ENCODE results near the gene LRG1.
"Not testable (repeated sequence)": the region's sequence is repeated elsewhere in the genome, so short reads cannot be mapped to it uniquely, and the experiment has no call there.

The LRG1 gene

GRCh38 chr19:4542896-4543841 is 3.3 kb upstream of the LRG1 start:
- DNase-seq (ENCODE audit: low read depth in 1 of 2, low spot score in 1 of 2), result peak; percentile 79
- no peak overlapping the region for H3K4me3 ChIP-seq (replicated peaks; ENCODE audit: insufficient read depth, low read length)
- peak overlapping the region; percentile 87 for H3K27ac ChIP-seq (replicated peaks)
- no peaks in the 10 kb centered on the region for H3K27me3 ChIP-seq (ENCODE audit: insufficient read depth, poor library complexity, severe bottlenecking)
- no peak for TF ChIP-seq SPI1 (IDR thresholded peaks at IDR 0.05; ENCODE audit: borderline replicate concordance, low read depth)
- no peak for TF ChIP-seq CTCF (IDR thresholded peaks at IDR 0.05; ENCODE audit: insufficient read depth, low read length)
- TF ChIP-seq, protein P1, sequence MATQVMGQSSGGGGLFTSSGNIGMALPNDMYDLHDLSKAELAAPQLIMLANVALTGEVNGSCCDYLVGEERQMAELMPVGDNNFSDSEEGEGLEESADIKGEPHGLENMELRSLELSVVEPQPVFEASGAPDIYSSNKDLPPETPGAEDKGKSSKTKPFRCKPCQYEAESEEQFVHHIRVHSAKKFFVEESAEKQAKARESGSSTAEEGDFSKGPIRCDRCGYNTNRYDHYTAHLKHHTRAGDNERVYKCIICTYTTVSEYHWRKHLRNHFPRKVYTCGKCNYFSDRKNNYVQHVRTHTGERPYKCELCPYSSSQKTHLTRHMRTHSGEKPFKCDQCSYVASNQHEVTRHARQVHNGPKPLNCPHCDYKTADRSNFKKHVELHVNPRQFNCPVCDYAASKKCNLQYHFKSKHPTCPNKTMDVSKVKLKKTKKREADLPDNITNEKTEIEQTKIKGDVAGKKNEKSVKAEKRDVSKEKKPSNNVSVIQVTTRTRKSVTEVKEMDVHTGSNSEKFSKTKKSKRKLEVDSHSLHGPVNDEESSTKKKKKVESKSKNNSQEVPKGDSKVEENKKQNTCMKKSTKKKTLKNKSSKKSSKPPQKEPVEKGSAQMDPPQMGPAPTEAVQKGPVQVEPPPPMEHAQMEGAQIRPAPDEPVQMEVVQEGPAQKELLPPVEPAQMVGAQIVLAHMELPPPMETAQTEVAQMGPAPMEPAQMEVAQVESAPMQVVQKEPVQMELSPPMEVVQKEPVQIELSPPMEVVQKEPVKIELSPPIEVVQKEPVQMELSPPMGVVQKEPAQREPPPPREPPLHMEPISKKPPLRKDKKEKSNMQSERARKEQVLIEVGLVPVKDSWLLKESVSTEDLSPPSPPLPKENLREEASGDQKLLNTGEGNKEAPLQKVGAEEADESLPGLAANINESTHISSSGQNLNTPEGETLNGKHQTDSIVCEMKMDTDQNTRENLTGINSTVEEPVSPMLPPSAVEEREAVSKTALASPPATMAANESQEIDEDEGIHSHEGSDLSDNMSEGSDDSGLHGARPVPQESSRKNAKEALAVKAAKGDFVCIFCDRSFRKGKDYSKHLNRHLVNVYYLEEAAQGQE (IDR thresholded peaks at IDR 0.05; ENCODE audit: insufficient replicate concordance, low read depth), result no peak
- TF ChIP-seq POLR2AphosphoS5 (IDR thresholded peaks at IDR 0.05; ENCODE audit: low read depth), result peak; percentile 50
- no peak for TF ChIP-seq GABPA (IDR thresholded peaks at IDR 0.05; ENCODE audit: low read depth)

- peak overlapping the region; percentile 87 for H3K27ac ChIP-seq (replicated peaks)
- not testable (repeated sequence) for H3K27me3 ChIP-seq (ENCODE audit: insufficient read depth, poor library complexity, severe bottlenecking); H3K4me3 ChIP-seq (replicated peaks; ENCODE audit: insufficient read depth, low read length)
- peak in 1 of 2 experiments; percentile 57 for DNase-seq (ENCODE audit: low read depth in 1 of 2, low spot score in 1 of 2)
Observed at GRCh38 chr19:4541806-4542145, 1.9 kb upstream of the LRG1 start.

GRCh38 chr19:4541114-4541805 is 1.4 kb upstream of the LRG1 start:
- H3K4me3 ChIP-seq (replicated peaks; ENCODE audit: insufficient read depth, low read length), result no peak overlapping the region
- no peaks in the 10 kb centered on the region for H3K27me3 ChIP-seq (ENCODE audit: insufficient read depth, poor library complexity, severe bottlenecking)
- TF ChIP-seq POLR2AphosphoS5 (IDR thresholded peaks at IDR 0.05; ENCODE audit: low read depth) (peak; percentile 61), SPI1 (IDR thresholded peaks at IDR 0.05; ENCODE audit: borderline replicate concordance, low read depth) (no peak)
- peak overlapping the region; percentile 87 for H3K27ac ChIP-seq (replicated peaks)
- DNase-seq (ENCODE audit: low read depth in 1 of 2, low spot score in 1 of 2), result peak; percentile 61 to 86

GRCh38 chr19:4539169-4539692 is 605 bp downstream of the LRG1 start:
- no peak for DNase-seq (ENCODE audit: low read depth in 1 of 2, low spot score in 1 of 2)
- Histone ChIP-seq H3K27me3 (ENCODE audit: insufficient read depth, poor library complexity, severe bottlenecking) (no peaks in the 10 kb centered on the region), H3K27ac (replicated peaks) (peak overlapping the region; percentile 87), H3K4me3 (replicated peaks; ENCODE audit: insufficient read depth, low read length) (peak overlapping the region; percentile 57)
- TF ChIP-seq, protein P1 (IDR thresholded peaks at IDR 0.05; ENCODE audit: insufficient replicate concordance, low read depth), result no peak
- no peak for TF ChIP-seq POLR2AphosphoS5 (IDR thresholded peaks at IDR 0.05; ENCODE audit: low read depth)
- no peak for TF ChIP-seq CTCF (IDR thresholded peaks at IDR 0.05; ENCODE audit: insufficient read depth, low read length)
- no peak for TF ChIP-seq GABPA (IDR thresholded peaks at IDR 0.05; ENCODE audit: low read depth)
- no peak for TF ChIP-seq SPI1 (IDR thresholded peaks at IDR 0.05; ENCODE audit: borderline replicate concordance, low read depth)
